ENCODE measurements around the gene ARSG. TPM values are rescaled to one million over a fixed set of nuclear protein-coding genes. Genes with fewer than 3 reads are reported as not detected.

The ARSG gene
- total RNA-seq, 6 experiments from 2014 or later = 4.0 to 7.0 (median 5.0) TPM

GRCh38 chr17:68418876-68419275 lies 127.6 kb downstream of the ARSG start:
- no peak for DNase-seq
- peaks cover 45% of the 10 kb centered on the region for H3K9me3 Mint-ChIP-seq

GRCh38 chr17:68420065-68420464 lies 128.8 kb downstream of the ARSG start:
- no peak overlapping the region for H3K4me3 Mint-ChIP-seq
- peaks cover 33% of the 10 kb centered on the region for H3K9me3 Mint-ChIP-seq
- peaks cover 3% of the 10 kb centered on the region; the same call in 1 of the 2 replicates for H3K27me3 Mint-ChIP-seq (ENCODE audit: insufficient read depth)
- DNase-seq = no peak
- H3K36me3 Mint-ChIP-seq (ENCODE audit: low read depth) = peaks cover 42% of the 10 kb centered on the region
- no peak for TF ChIP-seq CTCF (IDR thresholded peaks at IDR 0.05)
- H3K4me1 Mint-ChIP-seq (ENCODE audit: low read depth) = no peaks in the 10 kb centered on the region
- H3K27ac Mint-ChIP-seq = no peak overlapping the region

More at GRCh38 chr17:68418876-68419275, 127.6 kb downstream of the ARSG start:
- Mint-ChIP-seq H3K36me3 (ENCODE audit: low read depth) (peaks cover 53% of the 10 kb centered on the region), H3K27me3 (ENCODE audit: insufficient read depth) (peaks cover 8% of the 10 kb centered on the region), H3K4me1 (ENCODE audit: low read depth) (no peaks in the 10 kb centered on the region), H3K27ac (no peak overlapping the region), H3K4me3 (no peak overlapping the region)
- TF ChIP-seq CTCF (IDR thresholded peaks at IDR 0.05) = no peak

- Mint-ChIP-seq H3K27me3 (ENCODE audit: insufficient read depth) (peaks cover 3% of the 10 kb centered on the region; the same call in 1 of the 2 replicates), H3K4me3 (no peak overlapping the region), H3K4me1 (ENCODE audit: low read depth) (no peaks in the 10 kb centered on the region), H3K27ac (no peak overlapping the region), H3K36me3 (ENCODE audit: low read depth) (peaks cover 39% of the 10 kb centered on the region), H3K9me3 (peaks cover 19% of the 10 kb centered on the region)
- TF ChIP-seq CTCF (IDR thresholded peaks at IDR 0.05) = no peak
- no peak for DNase-seq
Measured at GRCh38 chr17:68421486-68421885, 130.2 kb downstream of the ARSG start.

- Mint-ChIP-seq H3K4me3 (no peak overlapping the region), H3K27me3 (ENCODE audit: insufficient read depth) (no peaks in the 10 kb centered on the region), H3K36me3 (ENCODE audit: low read depth) (peaks cover 34% of the 10 kb centered on the region), H3K27ac (no peak overlapping the region), H3K4me1 (ENCODE audit: low read depth) (no peaks in the 10 kb centered on the region), H3K9me3 (peaks cover 13% of the 10 kb centered on the region)
- no peak for TF ChIP-seq CTCF (IDR thresholded peaks at IDR 0.05)
- DNase-seq = no peak
Measured at GRCh38 chr17:68422821-68423220, 131.5 kb downstream of the ARSG start.

GRCh38 chr17:68423251-68423650 lies 132.0 kb downstream of the ARSG start:
- DNase-seq = no peak
- Mint-ChIP-seq H3K4me1 (ENCODE audit: low read depth) (no peaks in the 10 kb centered on the region), H3K27me3 (ENCODE audit: insufficient read depth) (no peaks in the 10 kb centered on the region), H3K36me3 (ENCODE audit: low read depth) (peaks cover 30% of the 10 kb centered on the region), H3K4me3 (no peak overlapping the region), H3K27ac (no peak overlapping the region), H3K9me3 (peaks cover 8% of the 10 kb centered on the region)
- no peak for TF ChIP-seq CTCF (IDR thresholded peaks at IDR 0.05)

GRCh38 chr17:68424203-68424602 lies 132.9 kb downstream of the ARSG start:
- no peak for TF ChIP-seq CTCF (IDR thresholded peaks at IDR 0.05)

More at GRCh38 chr17:68424203-68424602, 132.9 kb downstream of the ARSG start:
- Mint-ChIP-seq H3K4me1 (ENCODE audit: low read depth) (no peaks in the 10 kb centered on the region), H3K9me3 (no peaks in the 10 kb centered on the region; the same call in 1 of the 2 replicates), H3K4me3 (no peak overlapping the region), H3K27me3 (ENCODE audit: insufficient read depth) (no peaks in the 10 kb centered on the region), H3K36me3 (ENCODE audit: low read depth) (peaks cover 27% of the 10 kb centered on the region), H3K27ac (no peak overlapping the region)
- no peak for DNase-seq

Data from HFFc6 (cell line).